Measurements from ENCODE around the gene EXOC4.
"Not testable (repeated sequence)": the region's sequence is repeated elsewhere in the genome, so short reads cannot be mapped to it uniquely, and the experiment has no call there.

Gene EXOC4

DNA sequence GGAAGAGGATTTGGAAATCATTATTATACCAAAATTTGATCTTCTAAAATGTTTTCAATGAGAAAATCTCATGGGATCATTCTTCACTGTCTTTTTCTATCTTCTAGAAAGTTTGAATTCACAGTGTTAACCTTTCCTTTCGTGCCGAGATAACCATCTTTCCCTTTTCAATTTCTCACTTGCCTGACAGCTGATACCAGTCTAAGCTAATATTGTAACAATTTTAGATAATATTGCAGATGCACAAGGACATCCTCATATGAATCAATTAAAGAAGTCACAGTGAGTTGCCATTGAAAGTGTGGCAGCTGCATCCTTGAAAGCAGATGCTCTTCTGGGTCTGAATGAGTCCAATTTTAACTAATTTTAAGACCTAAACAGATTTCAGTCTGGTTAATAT, 734.7 kb downstream of the EXOC4 start:
- no peak overlapping the region for H3K27ac Mint-ChIP-seq
- no peaks in the 10 kb centered on the region for H3K4me1 Mint-ChIP-seq

DNA sequence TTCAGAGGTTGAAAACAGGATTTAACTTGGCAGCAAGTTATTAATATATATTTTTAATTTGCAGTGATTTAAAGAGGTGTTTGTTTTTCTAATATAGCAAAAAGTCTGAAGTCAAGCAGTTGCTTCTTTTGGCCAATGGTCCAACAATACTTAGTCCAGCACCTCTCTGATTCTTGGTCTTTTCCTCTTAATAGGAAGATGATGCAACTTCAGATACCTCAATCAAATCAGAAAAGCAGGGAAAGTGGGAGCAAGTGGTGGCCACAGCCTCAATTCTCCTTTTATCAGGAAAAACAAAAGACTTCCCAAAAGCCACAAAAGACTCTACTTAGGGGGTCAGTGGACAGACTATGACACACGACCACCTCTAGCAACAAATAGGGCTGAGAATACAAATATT, 740.7 kb downstream of the EXOC4 start:
- Mint-ChIP-seq H3K9me3 (peaks cover 0 to 2% of the 10 kb centered on the region in 2 donors), H3K36me3 (peaks cover 8 to 20% of the 10 kb centered on the region in 2 donors), H3K4me3 (no peak overlapping the region), H3K27ac (no peak overlapping the region), H3K27me3 (no peaks in the 10 kb centered on the region), H3K4me1 (no peaks in the 10 kb centered on the region)
- DNase-seq (no peak), ATAC-seq (replicated peaks) (no peak)

More for the DNA sequence above, 734.7 kb downstream of the EXOC4 start:
- H3K36me3 Mint-ChIP-seq: peaks cover 0 to 2% of the 10 kb centered on the region in 2 donors
- no peak for ATAC-seq (replicated peaks)
- no peak for DNase-seq
- H3K4me3 Mint-ChIP-seq: no peak overlapping the region
- H3K27me3 Mint-ChIP-seq: no peaks in the 10 kb centered on the region
- no peaks in the 10 kb centered on the region for H3K9me3 Mint-ChIP-seq

DNA sequence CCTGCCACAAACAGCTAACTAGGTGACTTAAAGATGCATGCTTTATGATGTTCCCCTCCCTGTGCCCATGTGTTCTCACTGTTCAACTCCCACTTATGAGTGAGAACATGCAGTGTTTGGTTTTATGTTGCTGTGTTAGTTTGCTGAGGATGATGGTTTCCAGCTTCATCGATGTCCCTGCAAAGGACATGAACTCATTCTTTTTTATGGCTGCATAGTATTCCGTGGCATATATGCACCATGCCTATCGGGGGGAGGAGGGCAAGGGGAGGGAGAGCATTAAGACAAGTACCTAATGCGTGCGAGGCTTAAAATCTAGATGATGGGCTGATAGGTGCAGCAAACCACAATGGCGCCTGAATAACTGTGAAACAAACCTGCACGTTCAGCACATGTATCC, 741.2 kb downstream of the EXOC4 start:
- H3K36me3 Mint-ChIP-seq: peaks cover 12 to 24% of the 10 kb centered on the region in 2 donors
- ATAC-seq (replicated peaks); DNase-seq; H3K4me1 Mint-ChIP-seq; H3K27me3 Mint-ChIP-seq; H3K27ac Mint-ChIP-seq; H3K9me3 Mint-ChIP-seq; H3K4me3 Mint-ChIP-seq: not testable (repeated sequence)

DNA sequence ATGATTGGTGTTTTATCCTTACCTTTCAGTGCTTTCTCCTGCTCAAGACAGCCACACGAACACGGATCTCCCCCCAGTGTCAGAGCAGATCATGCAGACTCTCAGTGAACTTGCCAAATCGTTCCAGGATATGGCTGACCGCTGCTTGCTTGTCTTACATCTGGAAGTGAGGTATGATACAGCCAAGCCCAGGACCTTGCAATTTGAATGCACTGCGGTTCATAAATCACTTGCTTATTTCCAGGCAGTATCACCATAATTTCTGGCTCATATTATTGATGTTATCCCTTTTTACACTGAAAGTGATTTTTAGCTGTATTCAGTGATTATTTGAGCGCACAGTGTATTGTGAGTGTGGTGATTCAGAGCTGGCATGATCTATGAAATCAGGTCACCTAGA, 744.6 kb downstream of the EXOC4 start:
- Mint-ChIP-seq H3K4me3 (no peak overlapping the region), H3K27me3 (no peaks in the 10 kb centered on the region), H3K36me3 (peaks cover 12 to 33% of the 10 kb centered on the region in 2 donors), H3K4me1 (no peaks in the 10 kb centered on the region), H3K27ac (no peak overlapping the region), H3K9me3 (peaks cover 0 to 2% of the 10 kb centered on the region in 2 donors)
- DNase-seq (no peak), ATAC-seq (replicated peaks) (no peak)

DNA sequence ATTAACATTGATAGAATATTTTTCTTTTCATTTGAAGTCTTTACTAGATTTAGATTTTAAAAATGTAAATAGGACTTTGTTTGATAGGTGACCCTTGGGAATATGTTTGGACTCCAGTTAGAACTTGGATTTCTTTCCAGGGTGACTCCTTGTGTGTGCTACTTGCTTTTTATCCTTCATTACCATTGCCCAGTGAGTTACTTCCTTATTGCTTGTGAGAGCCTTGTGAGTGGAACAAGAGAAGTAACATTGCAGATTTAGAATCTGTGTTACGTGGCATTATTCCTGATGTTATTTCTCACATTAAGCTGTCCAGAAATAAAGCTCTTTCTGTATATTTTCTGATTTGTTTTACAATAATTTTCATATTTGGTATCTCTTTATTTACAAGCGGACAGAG, 746.3 kb downstream of the EXOC4 start:
- H3K4me1 Mint-ChIP-seq: no peaks in the 10 kb centered on the region
- DNase-seq (no peak), ATAC-seq (replicated peaks) (no peak)
- no peak overlapping the region for H3K27ac Mint-ChIP-seq
- H3K4me3 Mint-ChIP-seq: no peak overlapping the region
- H3K36me3 Mint-ChIP-seq: peaks cover 12 to 27% of the 10 kb centered on the region in 2 donors
- H3K9me3 Mint-ChIP-seq: no peaks in the 10 kb centered on the region
- no peaks in the 10 kb centered on the region for H3K27me3 Mint-ChIP-seq

DNA sequence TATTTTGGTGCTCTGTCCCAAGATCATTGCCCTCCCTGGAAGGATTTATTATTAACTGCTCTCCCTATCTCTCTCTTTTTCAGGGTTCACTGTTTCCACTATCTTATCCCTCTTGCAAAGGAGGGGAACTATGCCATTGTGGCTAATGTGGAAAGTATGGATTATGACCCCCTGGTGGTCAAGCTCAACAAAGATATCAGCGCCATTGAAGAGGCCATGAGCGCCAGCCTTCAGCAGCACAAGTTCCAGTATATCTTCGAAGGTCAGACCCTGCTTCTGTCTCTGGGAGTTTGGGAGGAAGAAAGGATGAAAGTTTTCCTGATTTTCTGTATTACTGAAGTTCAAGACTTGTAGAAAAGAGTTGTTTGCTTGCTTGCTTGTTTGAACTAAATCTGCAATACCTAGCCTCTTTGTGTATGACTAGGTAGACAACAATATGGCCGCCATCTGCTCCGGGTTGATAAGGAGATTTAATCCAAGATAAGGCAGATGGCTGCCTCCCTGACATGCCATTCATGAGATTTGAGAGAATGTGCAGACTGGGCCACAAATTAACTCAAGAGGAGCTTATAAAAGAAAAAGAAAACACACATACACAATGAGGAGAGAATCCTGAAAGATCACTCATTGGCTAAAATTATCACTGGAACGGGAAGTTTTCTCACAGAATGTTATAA, 752.1 kb downstream of the EXOC4 start:
- no peaks in the 10 kb centered on the region for H3K4me1 Mint-ChIP-seq
- no peaks in the 10 kb centered on the region for H3K27me3 Mint-ChIP-seq
- DNase-seq (no peak), ATAC-seq (replicated peaks) (no peak)
- no peak overlapping the region for H3K4me3 Mint-ChIP-seq
- no peaks in the 10 kb centered on the region for H3K9me3 Mint-ChIP-seq
- H3K27ac Mint-ChIP-seq: no peak overlapping the region
- peaks cover 20 to 33% of the 10 kb centered on the region in 2 donors for H3K36me3 Mint-ChIP-seq

DNA sequence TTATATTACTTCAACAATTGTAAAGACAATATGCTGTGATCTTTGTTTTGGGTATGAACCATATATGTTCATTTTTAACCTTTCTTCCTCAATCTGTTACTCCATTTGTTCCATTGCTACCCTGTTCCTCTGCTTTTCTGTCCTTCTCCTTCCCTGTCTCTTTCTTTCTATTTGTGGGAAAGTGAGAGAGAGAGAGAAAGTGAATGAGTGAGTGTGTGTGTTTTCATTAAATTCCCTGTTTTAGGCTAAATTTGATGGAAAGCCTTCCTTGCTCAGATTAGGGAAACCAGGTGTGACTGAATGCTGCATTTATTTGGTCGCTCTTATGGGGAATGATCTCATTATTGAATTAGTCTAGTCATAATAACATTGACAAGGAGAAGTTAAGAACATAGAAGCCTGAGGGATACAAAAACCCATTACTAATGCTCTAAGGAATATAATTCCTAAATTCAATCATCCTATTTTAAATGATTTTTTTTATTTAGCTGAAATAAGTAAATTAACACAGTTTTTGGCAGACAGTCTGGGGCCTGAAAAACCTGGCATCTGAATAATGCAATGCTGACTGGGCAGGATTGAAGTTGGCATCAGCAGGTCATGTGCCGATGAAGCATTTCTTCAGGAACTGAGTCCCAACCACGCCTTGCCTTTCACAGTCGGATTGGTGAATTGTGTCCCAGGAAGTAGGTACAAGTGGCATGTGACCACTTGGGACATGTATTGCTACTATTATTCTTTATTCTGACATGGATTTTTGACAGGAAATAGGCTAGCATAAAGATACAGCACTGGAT, 756.6 kb downstream of the EXOC4 start:
- Mint-ChIP-seq H3K4me3 (no peak overlapping the region), H3K4me1 (no peaks in the 10 kb centered on the region), H3K36me3 (peaks cover 29 to 34% of the 10 kb centered on the region in 2 donors), H3K27ac (no peak overlapping the region), H3K9me3 (no peaks in the 10 kb centered on the region), H3K27me3 (no peaks in the 10 kb centered on the region)
- ATAC-seq (replicated peaks) (no peak), DNase-seq (no peak)

DNA sequence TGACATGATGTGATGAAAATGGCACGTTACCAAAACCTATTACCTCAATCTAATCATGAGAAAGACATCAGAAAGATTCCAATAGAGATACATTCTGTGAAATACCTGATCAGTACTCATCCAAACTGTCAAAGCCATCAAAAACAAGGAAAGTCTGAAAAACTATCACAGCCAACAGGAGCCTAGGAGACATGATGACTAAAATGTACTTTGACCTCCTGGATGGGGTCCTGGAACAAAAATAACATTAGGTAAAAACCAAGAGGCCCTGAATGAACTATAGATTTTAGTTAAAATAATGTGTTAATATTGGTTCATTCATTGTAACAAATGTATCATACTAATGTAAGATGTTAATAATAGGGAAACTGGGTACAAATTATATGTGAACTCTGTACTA, 760.4 kb downstream of the EXOC4 start:
- H3K27ac Mint-ChIP-seq: no peak overlapping the region
- H3K36me3 Mint-ChIP-seq: peaks cover 18% of the 10 kb centered on the region in 2 donors
- H3K27me3 Mint-ChIP-seq: no peaks in the 10 kb centered on the region
- no peak overlapping the region for H3K4me3 Mint-ChIP-seq
- no peak for DNase-seq
- H3K4me1 Mint-ChIP-seq: no peaks in the 10 kb centered on the region
- ATAC-seq (replicated peaks): no peak
- H3K9me3 Mint-ChIP-seq: no peaks in the 10 kb centered on the region

DNA sequence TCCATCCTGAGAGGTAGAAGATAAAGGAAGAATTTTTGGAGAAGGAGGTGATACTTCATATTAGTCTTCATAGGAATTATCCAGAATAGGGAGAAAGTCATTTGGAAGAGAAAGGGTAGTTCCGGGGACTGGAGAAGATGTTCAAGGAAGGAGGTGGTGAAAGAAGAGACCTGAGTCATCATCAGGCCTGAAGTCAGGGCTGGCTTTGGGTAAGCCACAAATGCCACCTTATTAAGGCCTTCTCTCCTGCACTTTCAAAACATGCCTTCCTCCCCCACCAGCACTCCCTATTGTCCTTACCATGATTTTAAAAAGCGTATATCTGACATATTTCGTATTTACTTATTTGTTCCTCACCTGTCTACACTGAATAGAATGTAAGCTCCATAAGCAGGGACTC, 762.1 kb downstream of the EXOC4 start:
- DNase-seq (no peak), ATAC-seq (replicated peaks) (no peak)
- Mint-ChIP-seq H3K4me3 (no peak overlapping the region), H3K9me3 (no peaks in the 10 kb centered on the region), H3K27me3 (no peaks in the 10 kb centered on the region), H3K4me1 (no peaks in the 10 kb centered on the region), H3K27ac (no peak overlapping the region), H3K36me3 (peaks cover 9 to 18% of the 10 kb centered on the region in 2 donors)

DNA sequence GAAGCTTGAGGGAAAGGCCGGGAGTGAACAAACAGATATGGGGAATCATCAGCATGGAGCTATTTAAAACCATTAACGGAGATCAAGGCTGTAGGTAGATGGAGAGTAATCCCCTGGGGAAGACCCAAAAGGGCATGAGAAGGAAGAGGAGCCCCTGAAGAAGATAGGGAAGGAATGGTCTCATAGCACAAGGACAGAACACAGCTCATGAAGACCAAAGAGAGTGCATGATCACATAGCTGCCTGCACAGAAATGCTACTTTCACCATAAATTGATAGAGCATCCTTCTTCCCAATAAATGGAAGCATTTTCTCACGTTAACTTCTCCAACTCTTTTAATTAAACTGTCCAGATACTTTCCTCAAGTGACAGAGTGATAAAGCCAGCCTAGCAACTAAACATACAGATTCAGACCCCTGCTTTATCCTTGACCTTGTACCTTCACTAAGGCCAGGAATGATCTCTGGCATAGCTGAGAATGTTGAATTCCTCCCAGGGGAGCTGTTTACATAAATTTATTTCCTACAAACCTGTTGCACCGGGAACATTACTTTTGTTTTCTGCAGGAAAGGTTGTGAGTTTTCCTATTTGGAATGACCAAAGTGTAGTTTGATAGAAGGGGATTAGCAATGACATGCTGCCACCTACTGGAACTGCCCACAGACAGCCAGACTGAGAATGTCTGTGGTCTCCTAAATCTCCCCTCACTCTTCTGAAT, 763.5 kb downstream of the EXOC4 start:
- ATAC-seq (replicated peaks) (no peak), DNase-seq (no peak)
- H3K4me3 Mint-ChIP-seq: no peak overlapping the region
- no peaks in the 10 kb centered on the region for H3K9me3 Mint-ChIP-seq
- no peaks in the 10 kb centered on the region for H3K27me3 Mint-ChIP-seq
- H3K27ac Mint-ChIP-seq: no peak overlapping the region
- H3K36me3 Mint-ChIP-seq: peaks cover 3 to 15% of the 10 kb centered on the region in 2 donors
- H3K4me1 Mint-ChIP-seq: no peaks in the 10 kb centered on the region

DNA sequence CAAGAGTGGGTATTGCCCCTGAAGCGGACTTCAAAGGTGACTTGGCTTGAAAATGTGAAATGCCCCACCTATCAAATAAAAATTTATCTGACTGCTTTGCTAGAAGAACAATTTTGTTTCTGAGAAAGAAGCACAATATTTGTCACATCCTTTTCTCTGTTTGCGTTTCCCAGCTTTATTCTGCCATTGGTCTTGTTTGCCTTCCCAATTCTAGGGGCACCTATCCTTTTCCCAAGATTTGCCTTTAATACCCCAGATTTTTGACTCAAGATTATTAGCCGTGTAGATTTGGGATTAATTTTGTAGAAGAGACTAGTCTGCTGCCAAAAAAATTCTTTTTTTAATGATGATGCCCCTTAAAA, 764.0 kb downstream of the EXOC4 start:
- Mint-ChIP-seq H3K27ac (no peak overlapping the region), H3K36me3 (peaks cover 0 to 10% of the 10 kb centered on the region in 2 donors), H3K27me3 (no peaks in the 10 kb centered on the region), H3K4me1 (no peaks in the 10 kb centered on the region), H3K9me3 (no peaks in the 10 kb centered on the region), H3K4me3 (no peak overlapping the region)
- no peak for ATAC-seq (replicated peaks)
- no peak for DNase-seq

DNA sequence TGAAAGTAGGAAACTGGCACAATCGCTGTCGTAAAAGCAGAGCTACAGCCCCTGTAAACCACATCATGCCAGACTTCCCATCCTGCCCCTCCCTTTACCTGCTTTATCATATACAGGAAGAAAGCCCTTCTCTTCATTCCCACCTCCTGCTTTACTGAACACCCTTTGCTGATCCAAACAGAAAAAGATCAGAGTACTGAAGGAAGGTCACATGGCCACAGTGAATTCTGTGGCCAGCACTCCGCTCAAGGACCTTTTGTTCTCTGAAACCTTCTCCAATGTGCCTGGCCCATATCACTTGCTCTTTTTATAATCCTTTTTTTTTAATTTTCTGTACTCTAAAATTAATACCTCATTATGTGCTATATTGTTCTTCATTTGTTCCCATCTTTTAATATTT, 765.4 kb downstream of the EXOC4 start:
- H3K27me3 Mint-ChIP-seq: no peaks in the 10 kb centered on the region
- peaks cover 0 to 7% of the 10 kb centered on the region in 2 donors for H3K36me3 Mint-ChIP-seq
- no peak overlapping the region for H3K4me3 Mint-ChIP-seq
- ATAC-seq (replicated peaks) (no peak), DNase-seq (no peak)
- H3K27ac Mint-ChIP-seq: no peak overlapping the region
- no peaks in the 10 kb centered on the region for H3K9me3 Mint-ChIP-seq
- no peaks in the 10 kb centered on the region for H3K4me1 Mint-ChIP-seq

DNA sequence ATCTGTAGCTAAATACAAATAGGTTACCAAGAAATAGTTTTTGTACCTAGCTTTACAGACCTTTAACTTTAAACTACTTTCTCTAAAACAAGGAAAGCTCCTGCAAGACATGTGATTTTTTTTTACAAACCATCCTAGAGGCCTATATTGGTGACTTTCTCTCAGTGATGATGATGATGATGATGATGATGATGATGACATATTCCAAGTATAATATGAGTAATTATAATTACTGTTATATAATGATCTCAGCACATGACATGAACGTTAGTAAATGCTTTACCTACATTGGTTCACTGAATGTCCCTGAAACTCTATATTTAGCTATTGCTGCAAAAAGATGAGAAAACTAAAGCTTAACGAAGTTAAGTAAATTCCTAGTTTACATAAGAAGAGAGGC, 766.4 kb downstream of the EXOC4 start:
- H3K9me3 Mint-ChIP-seq: no peaks in the 10 kb centered on the region
- H3K4me3 Mint-ChIP-seq: no peak overlapping the region
- no peak for ATAC-seq (replicated peaks)
- H3K36me3 Mint-ChIP-seq: peaks cover 0 to 12% of the 10 kb centered on the region in 2 donors
- no peak overlapping the region for H3K27ac Mint-ChIP-seq
- H3K27me3 Mint-ChIP-seq: no peaks in the 10 kb centered on the region
- no peak for DNase-seq
- H3K4me1 Mint-ChIP-seq: no peaks in the 10 kb centered on the region

DNA sequence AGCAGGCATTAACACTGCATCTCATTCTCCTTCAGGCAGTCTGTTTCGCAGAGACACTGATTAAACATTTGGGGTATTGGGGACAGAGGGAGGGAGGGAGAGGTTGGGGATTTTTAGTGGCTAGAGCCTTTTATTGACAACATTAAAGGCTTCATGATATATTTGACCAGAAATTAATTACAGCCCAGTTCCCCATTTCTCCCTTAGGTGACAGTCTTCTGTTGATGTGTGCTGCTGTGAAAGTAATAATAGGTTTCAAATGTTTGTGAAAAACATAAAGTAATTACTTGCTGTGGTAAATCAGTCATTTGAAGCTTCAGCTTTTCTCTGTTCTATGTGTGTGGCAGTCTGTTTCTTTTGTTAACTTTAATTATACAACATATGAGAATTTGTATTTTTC, 769.0 kb downstream of the EXOC4 start:
- no peaks in the 10 kb centered on the region for H3K27me3 Mint-ChIP-seq
- no peak overlapping the region for H3K27ac Mint-ChIP-seq

More for the DNA sequence above, 769.0 kb downstream of the EXOC4 start:
- DNase-seq (no peak), ATAC-seq (replicated peaks) (no peak)
- H3K4me3 Mint-ChIP-seq: no peak overlapping the region
- H3K4me1 Mint-ChIP-seq: no peaks in the 10 kb centered on the region
- no peaks in the 10 kb centered on the region for H3K9me3 Mint-ChIP-seq
- H3K36me3 Mint-ChIP-seq: peaks cover 4 to 20% of the 10 kb centered on the region in 2 donors

All from stimulated activated naive B cell treated with anti-CD40 and anti-IgM and Interleukin-4, amounts not matched to agents 10 μg/mL and 1 μg/mL and 100 μg/mL, for 72 hours (primary cell).